GM18868 (cell line): ENCODE data around the gene RBM19.

ENCODE experiments used
- ATAC-seq: cut with Tn5 transposase; IDR thresholded peaks from one replicate; pipeline ENCODE4 v1.9.1; 2021; ENCODE audit warnings: mild to moderate bottlenecking, moderate library complexity; ENCODE audit not compliant: unreplicated experiment

RBM19 gene

GRCh38 chr12:113792450-113792849 is 173.7 kb downstream of the RBM19 start:
- no peak for ATAC-seq

- no peak for ATAC-seq
Measured at GRCh38 chr12:113788020-113788856, 177.9 kb downstream of the RBM19 start.

GRCh38 chr12:113786107-113786506 is 180.0 kb downstream of the RBM19 start:
- no peak for ATAC-seq

GRCh38 chr12:113783811-113784210 is 182.3 kb downstream of the RBM19 start:
- no peak for ATAC-seq

DNA sequence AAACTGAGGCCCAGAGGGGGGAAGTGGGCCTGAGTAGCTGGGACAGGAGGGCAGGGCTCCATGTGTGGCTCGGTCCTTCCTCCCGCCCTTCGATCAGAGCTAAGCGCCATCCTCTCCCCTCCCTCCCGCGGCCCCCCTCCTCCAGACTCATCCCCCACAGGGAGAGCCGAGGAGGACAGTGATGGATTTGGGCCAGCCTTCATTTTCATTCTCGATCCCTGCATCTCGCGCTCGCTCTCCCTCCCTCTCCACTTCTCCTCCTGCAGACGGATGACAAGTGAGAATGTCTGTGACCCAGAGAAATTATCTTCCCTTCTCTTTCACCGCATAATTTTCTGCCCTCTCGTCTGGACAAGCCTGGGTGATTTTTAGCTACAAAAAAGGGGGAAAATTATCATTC is 183.3 kb downstream of the RBM19 start:
- ATAC-seq = no peak

GRCh38 chr12:113781415-113782198 is 184.5 kb downstream of the RBM19 start:
- ATAC-seq = no peak

DNA sequence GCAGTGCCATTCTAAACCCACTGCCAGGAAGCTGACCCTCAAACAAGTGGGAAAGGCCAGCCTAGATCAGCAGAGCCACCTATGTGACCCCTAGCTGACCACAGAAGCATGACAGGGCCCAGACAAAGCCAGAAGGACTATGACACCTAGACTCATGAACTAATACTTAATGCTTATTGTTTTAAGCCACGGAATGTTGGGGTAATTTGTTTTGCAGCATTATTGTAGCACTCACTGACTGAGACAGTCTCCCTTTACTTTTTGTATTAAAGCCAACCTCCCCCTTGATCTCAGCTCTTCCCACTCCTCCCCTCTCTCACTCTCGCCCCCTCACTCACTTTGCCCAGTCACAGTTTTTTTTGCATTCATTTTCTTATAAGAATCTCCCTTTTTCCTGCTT is 186.4 kb downstream of the RBM19 start:
- no peak for ATAC-seq

GRCh38 chr12:113778432-113779132 is 187.5 kb downstream of the RBM19 start:
- no peak for ATAC-seq

DNA sequence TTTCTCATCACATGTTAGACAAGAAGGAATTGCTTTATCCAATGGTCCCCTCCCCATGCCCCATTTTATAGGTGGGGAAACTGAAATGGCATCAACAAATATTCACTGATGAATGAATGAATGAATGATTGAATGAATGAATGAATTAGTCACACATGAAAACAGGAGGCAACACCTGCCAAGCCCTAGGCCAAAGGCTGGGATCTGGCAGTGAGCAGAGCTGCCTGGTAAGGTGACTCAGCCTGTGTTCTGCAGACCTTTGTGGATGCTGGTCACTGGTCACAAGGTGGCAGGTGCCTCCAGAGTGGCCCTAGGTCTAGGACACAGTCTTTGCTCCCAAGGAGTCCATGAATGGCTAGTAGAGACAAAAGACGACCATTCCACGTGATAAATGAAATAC is 188.4 kb downstream of the RBM19 start:
- ATAC-seq = no peak

GRCh38 chr12:113776536-113776935 is 189.6 kb downstream of the RBM19 start:
- ATAC-seq = no peak

DNA sequence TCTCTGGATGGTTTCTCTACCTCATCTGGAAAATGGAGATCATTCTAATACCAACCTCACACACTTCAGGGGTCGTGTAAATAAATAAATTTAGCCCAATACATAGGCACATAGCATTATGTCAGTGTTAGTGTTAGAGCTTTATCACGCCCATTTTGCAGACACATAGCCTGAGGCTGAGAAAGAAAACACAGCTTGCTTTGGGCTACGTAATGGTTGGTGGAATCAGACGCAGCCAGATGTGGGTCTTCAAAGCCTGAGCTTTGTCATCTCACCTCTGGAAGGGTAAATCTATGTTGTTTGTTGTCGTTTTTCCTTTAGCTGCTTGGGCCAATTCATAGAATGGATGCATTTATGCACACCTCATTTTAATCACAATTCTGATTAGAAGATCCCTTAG is 191.6 kb downstream of the RBM19 start:
- no peak for ATAC-seq

- no peak for ATAC-seq
Measured at GRCh38 chr12:113772505-113773030, 193.6 kb downstream of the RBM19 start.

GRCh38 chr12:113770389-113770865 is 195.7 kb downstream of the RBM19 start:
- ATAC-seq = no peak

DNA sequence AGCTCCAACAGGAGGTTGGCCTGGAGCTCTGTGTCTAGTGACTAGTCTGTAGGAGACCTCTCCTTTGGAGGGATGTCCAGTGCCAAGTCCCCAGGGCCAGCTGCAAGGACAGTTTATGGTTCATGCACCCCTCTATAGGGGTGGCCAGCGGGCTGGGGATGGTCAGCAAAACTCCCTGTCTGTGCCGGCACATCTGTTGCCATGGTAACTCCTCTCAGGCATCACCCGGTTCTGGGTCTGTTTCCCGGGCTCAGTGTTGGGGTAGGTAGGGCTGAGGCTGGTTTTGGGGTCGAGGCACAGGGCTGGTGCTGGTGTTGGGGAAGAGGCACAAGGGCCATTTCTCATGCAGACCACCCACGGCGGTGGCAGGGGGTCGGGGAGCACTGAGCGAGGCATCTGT is 196.8 kb downstream of the RBM19 start:
- ATAC-seq = no peak

GRCh38 chr12:113768850-113769249 is 197.3 kb downstream of the RBM19 start:
- ATAC-seq = no peak

DNA sequence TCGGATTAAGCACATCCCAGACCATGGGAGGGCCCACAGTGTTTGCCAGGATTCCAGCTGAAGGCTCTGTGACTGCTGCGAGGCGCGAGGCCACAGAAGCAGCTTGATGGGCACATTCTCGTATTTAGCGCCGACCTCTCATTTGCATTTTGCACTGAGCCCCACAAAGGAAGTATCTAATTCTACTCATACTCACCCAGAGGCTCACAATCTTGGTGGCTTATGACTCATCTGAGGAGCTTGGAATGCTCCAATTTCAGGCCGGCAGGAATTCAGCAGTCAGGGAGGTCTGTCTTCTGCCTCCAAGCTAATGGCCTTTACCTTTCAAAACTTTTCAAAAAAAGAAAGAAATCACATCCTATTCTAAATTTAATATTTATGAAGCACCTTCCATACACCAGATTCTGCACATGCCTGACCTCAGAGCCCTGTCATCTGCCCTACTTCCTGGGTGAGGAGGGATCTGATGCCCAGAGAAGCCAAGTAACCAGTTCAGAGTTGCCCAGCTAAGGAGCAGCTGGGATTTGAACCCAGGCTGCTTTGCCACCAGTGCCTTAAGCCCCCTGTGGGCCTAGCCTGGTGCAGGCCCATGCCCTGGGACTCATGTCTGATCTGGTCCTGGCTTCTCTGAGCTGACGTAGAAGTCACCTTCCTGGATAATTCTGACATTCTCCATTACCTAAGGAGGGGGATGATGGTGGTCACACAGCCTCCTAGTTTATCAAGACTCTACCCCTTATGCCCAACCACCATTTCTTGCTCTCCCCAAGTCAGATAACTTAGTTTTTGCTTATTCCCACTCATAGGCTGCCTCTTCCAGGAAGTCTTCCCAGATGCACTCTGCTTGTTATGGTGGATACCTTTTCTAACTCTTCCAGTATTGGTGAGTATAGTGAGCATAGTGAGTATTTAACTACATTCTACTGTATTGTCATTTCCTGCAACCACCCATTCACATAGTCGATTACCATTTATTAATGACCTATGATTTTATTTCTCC is 198.9 kb downstream of the RBM19 start:
- ATAC-seq = no peak
